PFSK-1 (cell line): ENCODE data around the gene KIF14.

Experiments
- FOXP2 ChIP-seq: optimal IDR thresholded peaks from 2 replicates; pipeline ENCODE3; 2011; ENCODE audit warnings: borderline replicate concordance, control low read depth, inconsistent platforms; ENCODE audit not compliant: insufficient read depth; ENCODE audit errors: extremely low read length, extremely low read depth
- POLR2AphosphoS5 ChIP-seq: IDR thresholded peaks from 2 replicates; pipeline ENCODE4 v1.6.1; 2012; ENCODE audit warnings: low read depth, mild to moderate bottlenecking, control low read depth, low read length, moderate library complexity
- SIN3A ChIP-seq: IDR thresholded peaks from 2 replicates; pipeline ENCODE4 v1.6.1; 2012; ENCODE audit warnings: mild to moderate bottlenecking, low read length, moderate library complexity, borderline replicate concordance; ENCODE audit not compliant: insufficient read depth
- TAF1 ChIP-seq: IDR thresholded peaks from 2 replicates; pipeline ENCODE4 v1.6.1; 2012; ENCODE audit warnings: low read length, control low read depth, borderline replicate concordance; ENCODE audit not compliant: insufficient read depth
- TF ChIP-seq, protein P1 (sequence below), 2 experiments: IDR thresholded peaks; 2 replicates each; pipeline versions ENCODE4 v1.6.1 to v1.8.0; 2011 to 2012; ENCODE audit warnings: low read depth in 2 of 2, low read length in 2 of 2, control low read depth in 1 of 2, inconsistent platforms in 1 of 2, mild to moderate bottlenecking in 1 of 2, moderate library complexity in 1 of 2; ENCODE audit not compliant: insufficient read depth in 1 of 2

DNA sequence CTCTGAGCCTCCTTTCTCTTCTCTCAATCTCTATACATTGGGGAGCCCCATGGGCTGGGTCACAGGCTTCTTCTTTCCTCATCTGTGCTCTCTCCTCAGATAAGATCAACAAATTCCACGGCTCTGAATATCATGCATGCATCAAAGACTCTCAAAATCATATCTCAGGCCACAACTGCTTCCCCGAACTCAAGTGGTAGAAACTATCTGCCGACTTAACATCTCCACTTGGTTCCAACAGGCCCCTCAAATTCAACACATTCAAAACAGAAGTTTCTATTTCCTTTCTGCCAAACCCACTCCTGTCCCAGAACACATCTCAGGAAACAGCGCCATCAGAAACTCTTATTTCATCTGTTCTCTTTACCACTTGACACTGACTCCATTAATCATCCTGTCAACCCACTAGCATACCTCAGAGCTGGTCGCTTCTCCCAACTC, 32.5 kb upstream of the KIF14 start:
- no peak for TF ChIP-seq POLR2AphosphoS5
- TF ChIP-seq FOXP2 = no peak
- TF ChIP-seq SIN3A = no peak
- TF ChIP-seq TAF1 = no peak
- TF ChIP-seq, protein P1, sequence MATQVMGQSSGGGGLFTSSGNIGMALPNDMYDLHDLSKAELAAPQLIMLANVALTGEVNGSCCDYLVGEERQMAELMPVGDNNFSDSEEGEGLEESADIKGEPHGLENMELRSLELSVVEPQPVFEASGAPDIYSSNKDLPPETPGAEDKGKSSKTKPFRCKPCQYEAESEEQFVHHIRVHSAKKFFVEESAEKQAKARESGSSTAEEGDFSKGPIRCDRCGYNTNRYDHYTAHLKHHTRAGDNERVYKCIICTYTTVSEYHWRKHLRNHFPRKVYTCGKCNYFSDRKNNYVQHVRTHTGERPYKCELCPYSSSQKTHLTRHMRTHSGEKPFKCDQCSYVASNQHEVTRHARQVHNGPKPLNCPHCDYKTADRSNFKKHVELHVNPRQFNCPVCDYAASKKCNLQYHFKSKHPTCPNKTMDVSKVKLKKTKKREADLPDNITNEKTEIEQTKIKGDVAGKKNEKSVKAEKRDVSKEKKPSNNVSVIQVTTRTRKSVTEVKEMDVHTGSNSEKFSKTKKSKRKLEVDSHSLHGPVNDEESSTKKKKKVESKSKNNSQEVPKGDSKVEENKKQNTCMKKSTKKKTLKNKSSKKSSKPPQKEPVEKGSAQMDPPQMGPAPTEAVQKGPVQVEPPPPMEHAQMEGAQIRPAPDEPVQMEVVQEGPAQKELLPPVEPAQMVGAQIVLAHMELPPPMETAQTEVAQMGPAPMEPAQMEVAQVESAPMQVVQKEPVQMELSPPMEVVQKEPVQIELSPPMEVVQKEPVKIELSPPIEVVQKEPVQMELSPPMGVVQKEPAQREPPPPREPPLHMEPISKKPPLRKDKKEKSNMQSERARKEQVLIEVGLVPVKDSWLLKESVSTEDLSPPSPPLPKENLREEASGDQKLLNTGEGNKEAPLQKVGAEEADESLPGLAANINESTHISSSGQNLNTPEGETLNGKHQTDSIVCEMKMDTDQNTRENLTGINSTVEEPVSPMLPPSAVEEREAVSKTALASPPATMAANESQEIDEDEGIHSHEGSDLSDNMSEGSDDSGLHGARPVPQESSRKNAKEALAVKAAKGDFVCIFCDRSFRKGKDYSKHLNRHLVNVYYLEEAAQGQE (IDR thresholded peaks at IDR 0.05; ENCODE audit: insufficient read depth in 1 of 2, low read depth in 2 of 2, low read length in 2 of 2) = no peak
